Transverse colon (tissue), 3 donors: ENCODE data around the gene CASP8.

Experiments
- CTCF ChIP-seq, 5 experiments: fragments of 200-600 bp in 3 of 5; fragments of 450-650 bp in 2 of 5; sonication (generic) in 3 of 5; IDR thresholded peaks; 1 replicate in 2 of 5; 2 replicates in 3 of 5; pipeline ENCODE4 v1.5.1; 2016 to 2017; ENCODE audit warnings: antibody characterized with exemption in 5 of 5, inconsistent platforms in 3 of 5, mild to moderate bottlenecking in 2 of 5, moderate library complexity in 1 of 5
- EP300 ChIP-seq: sonication (generic); formaldehyde crosslinking; IDR thresholded peaks from one replicate; pipeline ENCODE4 v1.6.1; 2017; ENCODE audit warnings: antibody characterized with exemption, low read depth
- POLR2A ChIP-seq: fragments of 450-650 bp; IDR thresholded peaks from one replicate; pipeline ENCODE4 v1.6.1; 2016; ENCODE audit warnings: antibody characterized with exemption, mild to moderate bottlenecking, moderate library complexity

- TF ChIP-seq CTCF (IDR thresholded peaks at IDR 0.05) (no peak), EP300 (no peak), POLR2A (no peak)
Observed at GRCh38 chr2:201255408-201256033, 4.8 kb upstream of the CASP8 start.
